HL-60/S4 treated with phorbol 12-myristate 13-acetate at 8.2 ng/mL for 4 days and 3 days (cell line): Measurements from ENCODE around the gene FEM1B.

Source experiments
- in situ Hi-C: fragments of 300-500 bp; cut with MboI; formaldehyde crosslinking; loops from 2 replicates; pipeline ENCODE4 v1.15.0; 2022; ENCODE audit warnings: low sequenced_read_pairs

FEM1B gene

GRCh38 chr15:68258692-68259091 is 18.9 kb upstream of the FEM1B start:
- in situ Hi-C loops, result no loop called here

- in situ Hi-C loops, result no loop called here
These were observed 17.7 kb upstream of the FEM1B start for GRCh38 chr15:68259883-68260282.

DNA sequence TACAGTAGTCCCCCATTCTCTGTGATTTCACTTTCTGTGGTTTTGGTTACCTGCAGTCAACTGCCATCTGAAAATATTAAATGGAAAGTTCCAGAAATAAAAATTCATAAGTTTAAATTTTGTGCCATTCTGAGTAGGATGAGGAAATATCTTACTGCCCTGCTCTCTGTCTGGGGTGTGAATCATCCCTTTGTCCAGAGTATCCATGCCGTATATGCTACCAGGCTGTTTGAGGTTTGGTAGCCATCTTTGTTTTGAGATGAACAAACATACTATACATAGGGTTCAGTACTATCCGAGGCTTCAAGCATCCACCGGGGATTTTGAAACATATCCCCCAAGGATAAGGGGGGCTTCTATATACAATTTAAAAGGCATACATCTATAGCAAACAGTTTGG is 16.3 kb upstream of the FEM1B start:
- in situ Hi-C loops, result no loop called here

GRCh38 chr15:68261980-68262379 is 15.6 kb upstream of the FEM1B start:
- in situ Hi-C loops, result no loop called here

GRCh38 chr15:68262514-68263356 is 14.8 kb upstream of the FEM1B start:
- in situ Hi-C loops, result no loop called here

DNA sequence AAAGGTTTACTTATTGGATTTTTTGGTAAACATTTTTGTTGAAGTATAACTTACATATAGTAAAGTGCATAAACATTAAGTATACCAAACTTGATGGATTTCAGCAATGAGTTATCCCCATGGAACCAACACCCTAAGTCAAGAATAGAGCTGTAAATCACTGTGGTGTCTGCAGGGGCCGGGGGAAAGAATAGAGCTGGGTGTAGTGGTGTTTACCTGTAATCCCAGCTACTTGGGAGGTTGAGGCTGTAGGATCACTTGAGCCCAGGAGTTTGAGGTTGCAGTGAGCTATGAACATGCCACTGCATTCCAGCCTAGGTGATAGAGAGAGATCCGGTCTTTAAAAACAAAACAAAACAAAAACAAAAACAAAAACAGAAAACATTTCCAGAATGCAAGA is 13.3 kb upstream of the FEM1B start:
- in situ Hi-C loops, result no loop called here

GRCh38 chr15:68265081-68265480 is 12.5 kb upstream of the FEM1B start:
- in situ Hi-C loops, result no loop called here

DNA sequence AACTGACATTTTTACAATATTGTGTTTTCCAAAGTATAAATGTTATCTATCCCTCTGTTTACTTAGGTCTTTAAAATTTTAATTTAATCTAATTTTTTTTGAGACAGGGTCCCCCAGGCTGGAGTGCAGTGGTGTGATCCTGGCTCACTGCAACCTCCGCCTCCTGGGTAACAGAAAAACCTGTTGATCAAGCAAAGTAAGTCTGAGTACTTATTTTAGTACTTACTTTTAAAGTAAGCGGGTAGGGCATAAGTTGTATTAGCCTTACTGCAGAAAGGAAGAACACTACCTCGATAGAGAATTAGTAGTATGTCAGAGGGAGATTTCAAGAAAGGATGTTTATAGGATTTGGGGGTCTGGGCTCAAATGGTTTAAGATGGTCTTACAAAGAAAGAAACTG is 11.9 kb upstream of the FEM1B start:
- in situ Hi-C loops, result no loop called here

GRCh38 chr15:68268405-68268804 is 9.1 kb upstream of the FEM1B start:
- in situ Hi-C loops, result no loop called here

GRCh38 chr15:68271854-68272471 is 5.6 kb upstream of the FEM1B start:
- in situ Hi-C loops, result no loop called here

- in situ Hi-C loops, result no loop called here
These were observed 4.7 kb upstream of the FEM1B start for GRCh38 chr15:68272721-68273271.

- in situ Hi-C loops, result no loop called here
These were observed 3.2 kb upstream of the FEM1B start for GRCh38 chr15:68274201-68274848.

GRCh38 chr15:68275165-68275746 is 2.3 kb upstream of the FEM1B start:
- in situ Hi-C loops, result no loop called here

GRCh38 chr15:68276668-68277067 is 877 bp upstream of the FEM1B start:
- in situ Hi-C loops, result no loop called here

DNA sequence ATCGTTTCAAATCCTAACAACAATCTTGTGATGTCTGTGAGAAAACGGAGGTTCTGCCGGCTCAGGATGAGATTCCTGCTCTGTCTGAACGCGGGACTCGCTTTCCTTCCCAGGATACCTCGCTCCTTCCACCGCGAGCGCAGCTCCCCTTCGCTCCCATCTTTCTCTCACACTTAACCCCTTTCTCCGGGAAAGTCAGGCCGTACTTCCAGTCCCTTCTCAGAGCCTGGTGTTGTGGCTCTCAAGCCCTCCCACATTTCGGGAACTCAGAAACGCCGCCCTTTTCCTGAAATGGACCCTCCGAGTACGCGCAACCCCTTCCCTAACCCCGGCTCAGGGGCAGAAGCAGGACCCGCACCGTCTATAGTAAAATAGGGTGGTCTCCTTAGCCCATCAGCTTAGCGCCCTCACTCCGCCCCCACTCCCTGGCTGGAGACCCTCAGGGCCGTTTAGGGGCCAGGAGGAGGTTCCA is 378 bp upstream of the FEM1B start:
- in situ Hi-C loops, result no loop called here

DNA sequence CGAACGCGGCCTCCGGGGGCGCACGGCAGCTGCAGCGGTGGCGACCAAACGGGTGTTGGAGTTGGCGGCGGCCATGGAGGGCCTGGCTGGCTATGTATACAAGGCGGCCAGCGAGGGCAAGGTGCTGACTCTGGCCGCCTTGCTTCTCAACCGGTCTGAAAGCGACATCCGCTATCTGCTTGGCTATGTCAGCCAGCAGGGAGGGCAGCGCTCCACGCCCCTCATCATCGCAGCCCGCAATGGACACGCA is 725 bp downstream of the FEM1B start:
- in situ Hi-C loops, result no loop called here

- in situ Hi-C loops, result no loop called here
These were observed 1.3 kb downstream of the FEM1B start for GRCh38 chr15:68278595-68279405.

DNA sequence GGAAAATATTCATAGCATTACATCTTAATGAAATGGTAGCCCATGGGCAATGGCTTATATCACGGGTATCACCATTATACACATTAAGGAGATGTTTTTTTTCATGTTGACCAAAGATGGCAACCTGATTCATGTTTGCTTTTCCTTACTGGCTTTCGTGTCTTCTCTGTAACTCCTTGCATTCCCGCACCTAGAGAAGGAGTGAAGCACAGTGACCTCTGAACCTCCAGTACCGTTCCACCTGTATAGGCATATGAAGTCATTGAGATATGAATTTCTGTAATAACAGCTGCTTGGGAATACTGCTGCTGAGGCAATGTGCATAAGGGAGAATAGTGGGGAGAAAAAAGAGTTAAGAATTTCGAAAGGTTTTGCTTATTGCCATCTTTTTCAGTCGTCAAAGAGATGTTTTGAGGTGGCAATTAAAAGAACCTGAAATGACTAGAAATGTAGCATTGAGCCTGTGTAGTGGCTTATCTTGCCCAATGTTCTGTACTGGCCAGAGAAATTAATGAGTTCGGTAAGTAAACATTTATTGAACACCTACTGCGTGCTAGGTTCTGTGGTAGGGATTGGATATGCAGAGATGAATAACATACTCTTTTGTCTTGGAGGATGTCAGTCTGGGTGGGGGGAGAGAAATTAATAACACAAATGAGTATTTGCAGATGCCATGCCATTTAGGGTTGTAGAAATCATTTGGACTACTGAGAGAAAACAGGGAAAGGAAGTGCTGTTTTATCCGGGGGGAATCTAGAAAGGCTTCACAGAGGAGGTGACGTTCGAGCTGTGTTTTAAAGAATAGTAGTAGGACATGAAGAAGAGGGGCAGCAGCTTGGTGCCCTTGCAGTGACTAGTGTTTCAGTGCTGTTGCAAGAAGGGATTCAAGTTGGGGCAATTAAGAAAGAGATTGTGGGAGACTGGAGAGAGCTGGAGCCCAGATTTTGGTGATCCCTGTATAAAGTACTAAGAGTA is 2.5 kb downstream of the FEM1B start:
- in situ Hi-C loops, result no loop called here

DNA sequence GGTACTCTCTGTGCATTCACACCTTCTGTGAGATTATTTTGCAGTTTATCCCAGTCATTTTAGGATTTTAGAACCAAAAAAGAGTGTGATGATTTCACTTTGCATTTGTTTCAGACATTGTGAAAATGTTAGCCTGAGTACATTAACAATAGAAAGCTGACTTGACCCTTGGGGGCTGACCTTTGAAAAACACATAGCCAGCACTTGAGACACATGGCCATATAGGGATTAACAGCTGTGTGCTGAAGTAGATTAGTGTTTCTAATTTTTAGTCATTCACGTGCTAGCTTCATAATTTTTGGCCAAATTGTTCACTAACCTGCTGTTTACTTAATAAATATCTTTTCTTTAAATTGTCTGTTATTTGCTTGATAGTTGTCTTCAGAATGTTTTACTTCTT is 3.5 kb downstream of the FEM1B start:
- in situ Hi-C loops, result no loop called here

GRCh38 chr15:68283401-68283800 is 5.9 kb downstream of the FEM1B start:
- in situ Hi-C loops, result no loop called here
